Testis (tissue), 3 donors: ENCODE data around the gene RRAGB. TPM values are rescaled to one million over a fixed set of nuclear protein-coding genes. Genes with fewer than 3 reads are reported as not detected.

Source experiments
- DNase-seq: peaks from one replicate; pipeline ENCODE4 v3.0.0-alpha.2; 2019
- H3K27ac ChIP-seq, 2 donors: fragments of 200-600 bp; sonication (generic); one replicate each; pipeline ENCODE4 v1.5.1; 2019
- H3K27me3 ChIP-seq: fragments of 200-600 bp; sonication (generic); one replicate; pipeline ENCODE4 v1.5.1; 2019
- H3K36me3 ChIP-seq: fragments of 200-600 bp; sonication (generic); one replicate; pipeline ENCODE4 v1.5.1; 2017; ENCODE audit warnings: low read depth; ENCODE audit errors: missing control alignments
- H3K4me1 ChIP-seq: fragments of 200-600 bp; sonication (generic); one replicate; pipeline ENCODE4 v1.5.1; 2019
- H3K4me3 ChIP-seq, 2 donors: fragments of 200-600 bp; sonication (generic); one replicate each; pipeline ENCODE4 v1.5.1; 2017 to 2019
- H3K9me3 ChIP-seq: fragments of 200-600 bp; sonication (generic); one replicate; pipeline ENCODE4 v1.5.1; 2017
- POLR2A ChIP-seq: fragments of 450-650 bp; IDR thresholded peaks from one replicate; pipeline ENCODE4 v1.6.1; 2017; ENCODE audit warnings: antibody characterized with exemption, mild to moderate bottlenecking, moderate library complexity
- WGBS, 2 donors: methylation state at CpG; one replicate each; pipeline ENCODE4 v1.1.5; 2018; 5-methylcytosine and 5-hydroxymethylcytosine counted together
- intact Hi-C: fragments of 100-400 bp; cut with DNase I; formaldehyde crosslinking; loops from one replicate; pipeline ENCODE4 v1.15.1; 2023; ENCODE audit warnings: low total_unique reads
- polyA plus RNA-seq: library from polyadenylated mRNA; stranded (reverse); fragments of 350-450 nt; fragmentation: Illumina TruSeq; extraction: RNeasy Lipid Tissue Mini Kit (QIAGEN cat#74804); gene quantifications from one replicate; pipeline ENCODE4 v1.2.3, GENCODE V29; 2014; ENCODE audit warnings: low read depth, low replicate concordance; ENCODE audit not compliant: insufficient read depth
- total RNA-seq, 2 donors: library from RNA; depleted of rRNA; stranded (reverse); fragments of >200 nt; gene quantifications; one replicate each; pipeline ENCODE4 v1.2.3, GENCODE V29; 2016
- TF ChIP-seq, protein P1 (sequence below), 3 experiments: fragments of 450-650 bp in 2 of 3; fragments of 200-600 bp in 1 of 3; sonication (generic) in 1 of 3; IDR thresholded peaks; one replicate each; pipeline ENCODE4 v1.5.1; 2016 to 2019; ENCODE audit warnings: antibody characterized with exemption in 3 of 3, mild to moderate bottlenecking in 2 of 3, moderate library complexity in 1 of 3

RRAGB gene
- total and polyA plus RNA-seq, 3 donors from 2014 or later = 25.0 to 33.6 (median 33.2) TPM

DNA sequence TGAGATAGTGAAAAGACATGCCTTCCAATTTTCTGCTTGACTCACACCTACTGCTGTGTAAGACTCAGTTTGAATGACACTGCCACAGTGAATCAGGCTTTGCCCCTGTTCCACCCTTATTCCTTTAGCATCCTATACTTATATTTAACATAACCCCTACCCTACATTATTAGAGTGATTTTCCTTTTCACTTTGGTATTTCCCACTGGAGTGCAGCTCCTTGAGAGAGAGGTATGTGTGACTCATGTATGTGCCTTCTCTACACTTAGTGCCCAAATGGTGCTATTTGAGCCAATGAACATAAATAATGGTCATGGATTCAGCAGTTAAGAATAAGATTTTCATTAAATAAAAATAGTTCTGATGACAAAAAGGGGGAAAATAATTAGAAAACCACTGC lies 69.5 kb downstream of the RRAGB start:
- H3K4me1 ChIP-seq = no peaks in the 10 kb centered on the region
- H3K4me3 ChIP-seq = no peak overlapping the region
- TF ChIP-seq POLR2A = no peak
- TF ChIP-seq, protein P1, sequence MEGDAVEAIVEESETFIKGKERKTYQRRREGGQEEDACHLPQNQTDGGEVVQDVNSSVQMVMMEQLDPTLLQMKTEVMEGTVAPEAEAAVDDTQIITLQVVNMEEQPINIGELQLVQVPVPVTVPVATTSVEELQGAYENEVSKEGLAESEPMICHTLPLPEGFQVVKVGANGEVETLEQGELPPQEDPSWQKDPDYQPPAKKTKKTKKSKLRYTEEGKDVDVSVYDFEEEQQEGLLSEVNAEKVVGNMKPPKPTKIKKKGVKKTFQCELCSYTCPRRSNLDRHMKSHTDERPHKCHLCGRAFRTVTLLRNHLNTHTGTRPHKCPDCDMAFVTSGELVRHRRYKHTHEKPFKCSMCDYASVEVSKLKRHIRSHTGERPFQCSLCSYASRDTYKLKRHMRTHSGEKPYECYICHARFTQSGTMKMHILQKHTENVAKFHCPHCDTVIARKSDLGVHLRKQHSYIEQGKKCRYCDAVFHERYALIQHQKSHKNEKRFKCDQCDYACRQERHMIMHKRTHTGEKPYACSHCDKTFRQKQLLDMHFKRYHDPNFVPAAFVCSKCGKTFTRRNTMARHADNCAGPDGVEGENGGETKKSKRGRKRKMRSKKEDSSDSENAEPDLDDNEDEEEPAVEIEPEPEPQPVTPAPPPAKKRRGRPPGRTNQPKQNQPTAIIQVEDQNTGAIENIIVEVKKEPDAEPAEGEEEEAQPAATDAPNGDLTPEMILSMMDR (IDR thresholded peaks at IDR 0.05) = no peak
- no peak overlapping the region for H3K27ac ChIP-seq
- no peaks in the 10 kb centered on the region for H3K27me3 ChIP-seq
- H3K36me3 ChIP-seq = no peaks in the 10 kb centered on the region
- intact Hi-C loops = no loop called here
- H3K9me3 ChIP-seq = no peaks in the 10 kb centered on the region
- DNase-seq = no peak

DNA sequence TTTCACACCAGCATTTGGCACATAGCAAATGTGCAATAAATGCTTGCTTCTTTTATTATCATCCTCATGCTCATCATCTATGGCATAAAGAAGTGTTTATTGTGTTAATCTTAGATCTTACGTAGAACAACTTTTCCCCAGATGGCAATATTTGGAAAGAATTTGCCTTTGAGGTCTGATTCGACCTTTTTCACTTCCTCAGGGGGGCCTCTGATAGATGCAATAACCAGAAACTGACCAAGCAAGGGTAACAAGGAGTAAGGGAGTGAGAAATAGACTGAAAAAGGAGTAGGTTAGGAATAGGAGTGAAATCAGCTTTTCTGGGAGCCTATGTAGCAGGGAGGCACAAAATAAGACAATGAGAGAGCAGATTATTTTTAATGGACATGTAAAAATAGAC lies 70.2 kb downstream of the RRAGB start:
- H3K4me3 ChIP-seq = no peak overlapping the region
- DNase-seq = no peak
- TF ChIP-seq, protein P1 (IDR thresholded peaks at IDR 0.05) = no peak
- TF ChIP-seq POLR2A = no peak
- no peaks in the 10 kb centered on the region for H3K4me1 ChIP-seq
- no peaks in the 10 kb centered on the region for H3K9me3 ChIP-seq
- intact Hi-C loops = no loop called here
- 71 to 75% methylated on average over 2 of the region's 2 CpGs for WGBS, 2 donors
- no peaks in the 10 kb centered on the region for H3K27me3 ChIP-seq
- no peaks in the 10 kb centered on the region for H3K36me3 ChIP-seq
- H3K27ac ChIP-seq = no peak overlapping the region

DNA sequence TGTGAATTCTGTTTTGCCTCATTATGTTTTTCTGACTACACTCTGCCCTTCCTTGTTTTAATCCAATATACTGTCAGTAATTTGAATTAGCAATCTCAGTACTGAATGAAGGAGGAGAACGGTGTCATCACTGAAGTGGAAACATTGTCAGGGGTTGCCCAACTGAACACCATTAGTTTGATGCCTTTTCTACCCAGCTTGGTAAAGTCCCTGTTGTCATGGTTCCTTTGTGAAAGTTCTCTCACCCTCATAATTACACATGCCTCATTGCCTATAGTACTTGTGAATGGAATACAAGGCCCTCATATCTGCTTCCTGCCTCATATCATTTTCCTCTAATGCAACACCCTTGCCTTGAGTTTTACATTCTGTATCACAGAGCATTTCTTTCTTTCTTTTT lies 76.9 kb downstream of the RRAGB start:
- TF ChIP-seq, protein P1 (IDR thresholded peaks at IDR 0.05) = no peak
- no peak for TF ChIP-seq POLR2A

DNA sequence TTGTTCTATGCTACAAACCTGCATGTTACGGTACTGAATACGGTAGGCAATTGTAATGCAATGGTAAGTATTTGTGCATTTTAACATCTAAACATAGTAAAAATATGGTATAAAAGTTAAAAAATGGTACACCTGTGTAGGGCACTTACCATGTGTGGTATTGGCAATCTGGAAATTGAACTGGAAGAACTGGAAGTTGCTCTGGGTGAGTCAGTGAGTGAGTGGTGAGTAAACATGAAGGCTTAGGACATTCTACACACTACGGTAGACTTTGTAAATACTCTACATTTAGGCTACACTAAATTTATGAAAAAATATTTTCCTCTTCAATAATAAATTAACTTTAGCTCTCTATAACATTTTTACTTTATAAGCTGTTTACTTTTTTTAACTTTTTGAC lies 78.9 kb downstream of the RRAGB start:
- intact Hi-C loops = no loop called here
- no peaks in the 10 kb centered on the region for H3K4me1 ChIP-seq

More for the DNA sequence above, 76.9 kb downstream of the RRAGB start:
- intact Hi-C loops = no loop called here
- no peak overlapping the region for H3K27ac ChIP-seq
- no peaks in the 10 kb centered on the region for H3K9me3 ChIP-seq
- 67 to 83% methylated on average over 1 of the region's 1 CpG for WGBS, 2 donors
- H3K4me3 ChIP-seq = no peak overlapping the region
- H3K4me1 ChIP-seq = no peaks in the 10 kb centered on the region
- DNase-seq = no peak
- no peaks in the 10 kb centered on the region for H3K27me3 ChIP-seq
- H3K36me3 ChIP-seq = no peaks in the 10 kb centered on the region

DNA sequence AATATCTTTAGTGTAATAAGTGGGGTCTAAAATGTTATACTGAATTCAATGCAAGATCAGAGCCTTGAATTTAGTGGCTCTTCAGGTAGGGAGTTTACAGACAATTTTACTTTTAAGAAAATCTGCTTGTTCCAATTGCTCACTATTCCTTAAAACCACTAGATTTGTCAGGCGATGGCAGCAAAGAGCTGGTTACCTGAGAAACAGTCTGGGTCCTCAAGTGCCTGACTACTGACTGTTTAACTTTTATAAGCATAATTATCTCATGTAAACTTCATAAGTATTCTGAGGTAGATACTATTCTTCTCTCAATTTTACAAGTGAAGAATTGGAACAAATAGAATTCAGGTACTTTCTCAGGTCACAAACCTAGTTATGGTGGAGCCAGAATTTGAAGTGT lies 84.3 kb downstream of the RRAGB start:
- DNase-seq = no peak
- WGBS, 2 donors = 50 to 67% methylated on average over 1 of the region's 1 CpG
- no peaks in the 10 kb centered on the region for H3K4me1 ChIP-seq
- H3K27ac ChIP-seq = no peak overlapping the region
- H3K9me3 ChIP-seq = no peaks in the 10 kb centered on the region
- intact Hi-C loops = no loop called here
- H3K27me3 ChIP-seq = no peaks in the 10 kb centered on the region
- H3K36me3 ChIP-seq = no peaks in the 10 kb centered on the region
- TF ChIP-seq POLR2A = no peak
- TF ChIP-seq, protein P1 (IDR thresholded peaks at IDR 0.05) = no peak
- H3K4me3 ChIP-seq = no peak overlapping the region

More for the DNA sequence above, 78.9 kb downstream of the RRAGB start:
- Histone ChIP-seq H3K27me3 (no peaks in the 10 kb centered on the region), H3K36me3 (no peaks in the 10 kb centered on the region), H3K27ac (no peak overlapping the region), H3K4me3 (no peak overlapping the region), H3K9me3 (no peaks in the 10 kb centered on the region)
- DNase-seq = no peak
- 26 to 62% methylated on average over 3 of the region's 3 CpGs for WGBS, 2 donors
- TF ChIP-seq, protein P1 (IDR thresholded peaks at IDR 0.05) = no peak
- TF ChIP-seq POLR2A = no peak

Other genes starting within 250 kb of the RRAGB start
- gene USP51, start 227.9 kb upstream of the RRAGB start, total RNA-seq = 10 to 100 TPM in 1 of 2 donors, 1 to 10 TPM in 1; 9.6 to 13.3 TPM
- gene USP51, start 227.9 kb upstream of the RRAGB start, polyA plus RNA-seq = 0.50 TPM
- gene FOXR2, start 94.3 kb upstream of the RRAGB start, total RNA-seq = 1 to 10 TPM; 3.3 to 5.6 TPM
- 2.3 TPM for gene FOXR2, start 94.3 kb upstream of the RRAGB start, polyA plus RNA-seq